ENCODE data around the gene RBM44.

Gene RBM44

DNA sequence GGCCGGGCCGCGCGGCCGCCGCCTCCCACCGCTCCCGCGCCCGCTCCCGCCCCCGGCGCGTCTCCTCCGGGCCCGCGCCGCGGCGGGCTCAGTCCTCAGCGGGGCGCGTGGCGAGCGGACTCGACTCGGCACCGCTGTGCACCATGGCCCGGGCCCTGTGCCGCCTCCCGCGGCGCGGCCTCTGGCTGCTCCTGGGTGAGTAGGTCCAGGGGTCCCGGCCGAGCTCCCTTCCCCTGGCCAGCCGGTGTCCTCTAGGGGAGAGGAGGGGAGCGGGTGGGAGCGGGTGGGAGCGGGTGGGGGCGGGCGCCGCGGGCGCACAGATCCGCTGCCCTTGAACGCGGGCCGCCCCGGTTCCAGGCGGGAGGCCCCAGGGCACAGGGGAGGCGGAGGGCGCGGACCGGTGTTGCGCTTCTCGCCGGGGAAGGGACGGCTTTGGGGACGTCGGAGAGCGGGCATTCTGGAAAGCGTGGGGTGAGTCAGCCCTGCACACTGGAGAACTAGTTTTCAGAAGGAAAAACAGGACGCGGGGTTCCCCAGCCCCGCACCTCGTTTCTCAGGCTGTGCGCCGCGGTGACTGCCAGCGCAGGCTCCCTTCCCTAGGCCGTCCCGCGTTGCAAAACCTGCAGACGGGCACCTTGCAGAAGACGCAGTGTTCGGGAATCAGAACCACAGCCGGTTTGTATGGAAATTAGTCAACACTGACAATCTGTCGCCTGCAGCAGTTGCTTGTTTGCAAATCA lies 61.1 kb downstream of the RBM44 start, which contains the start of gene RAMP1:
Gene RAMP1 (plus strand): TSS at position 91 of the 740 bp plus-strand sequence. CDS start 53 bp downstream, at position 144.
- no peak for TF ChIP-seq CTCF (IDR thresholded peaks at IDR 0.05; ENCODE audit: borderline replicate concordance, control extremely low read depth, extremely low read depth, insufficient read depth, missing control alignments)
- in situ Hi-C loops (cut with MboI; ENCODE audit: low sequenced_read_pairs, unreplicated experiment) = no loop called here

GRCh38 chr2:237860273-237860935 lies 61.8 kb downstream of the RBM44 start:
- TF ChIP-seq CTCF (IDR thresholded peaks at IDR 0.05; ENCODE audit: borderline replicate concordance, control extremely low read depth, extremely low read depth, insufficient read depth, missing control alignments) = no peak
- in situ Hi-C loops (cut with MboI; ENCODE audit: low sequenced_read_pairs, unreplicated experiment) = no loop called here
- no peak for DNase-seq (ENCODE audit: low spot score)

More for the DNA sequence above, 61.1 kb downstream of the RBM44 start, which contains the start of gene RAMP1:
- peak; percentile 35 for DNase-seq (ENCODE audit: low spot score)

DNA sequence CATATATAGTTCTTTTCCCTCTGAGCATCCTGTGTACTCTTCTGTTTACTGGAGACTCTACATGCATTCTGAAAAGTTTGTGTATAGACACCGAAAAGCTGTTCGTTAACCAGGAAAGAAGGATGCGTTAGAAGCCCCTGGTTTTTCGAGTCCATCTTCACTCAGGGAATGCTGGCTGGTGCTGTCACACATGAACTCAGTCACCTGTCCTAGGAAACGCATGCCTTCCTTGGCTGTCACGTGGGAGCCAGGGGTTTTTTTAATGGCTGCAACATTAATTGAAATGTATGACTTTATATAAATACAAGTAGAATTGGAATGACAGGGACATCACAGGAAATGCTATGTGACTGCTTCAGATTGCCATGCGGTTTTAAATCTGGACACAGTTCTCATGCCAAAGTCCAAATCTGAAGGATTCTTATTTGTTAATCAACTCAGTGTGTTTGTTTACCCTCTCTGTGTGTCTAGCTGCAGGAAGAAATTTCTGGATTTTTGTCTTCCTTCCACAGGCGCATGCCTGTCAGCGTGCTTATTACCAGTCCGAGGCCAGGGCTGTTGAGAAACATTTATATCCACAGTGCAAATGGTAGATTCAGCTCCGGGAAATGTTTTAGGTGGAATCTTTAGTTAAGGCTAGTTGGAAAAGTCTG lies 63.4 kb downstream of the RBM44 start:
- no peak for DNase-seq (ENCODE audit: low spot score)
- in situ Hi-C loops (cut with MboI; ENCODE audit: low sequenced_read_pairs, unreplicated experiment) = no loop called here
- TF ChIP-seq CTCF (IDR thresholded peaks at IDR 0.05; ENCODE audit: borderline replicate concordance, control extremely low read depth, extremely low read depth, insufficient read depth, missing control alignments) = no peak

DNA sequence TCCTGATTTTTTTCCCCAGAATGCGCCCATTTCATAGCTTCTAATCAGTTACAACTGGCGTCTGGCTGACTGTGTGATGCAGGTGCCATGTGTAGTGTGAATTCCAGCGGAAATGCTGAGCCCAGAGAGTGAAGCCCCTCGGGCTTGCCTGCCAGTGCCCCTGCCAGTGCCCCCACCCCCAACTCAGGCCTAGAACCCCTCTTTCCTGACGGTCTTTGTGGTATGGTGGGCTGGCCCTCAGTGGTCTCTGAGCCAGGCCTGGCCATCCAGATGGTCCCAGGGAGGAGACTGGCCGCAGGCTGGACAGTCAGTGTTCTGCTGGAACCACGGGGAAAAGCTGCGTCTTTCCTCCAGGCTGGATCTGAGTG lies 63.9 kb downstream of the RBM44 start:
- in situ Hi-C loops (cut with MboI; ENCODE audit: low sequenced_read_pairs, unreplicated experiment) = no loop called here
- DNase-seq (ENCODE audit: low spot score) = no peak
- no peak for TF ChIP-seq CTCF (IDR thresholded peaks at IDR 0.05; ENCODE audit: borderline replicate concordance, control extremely low read depth, extremely low read depth, insufficient read depth, missing control alignments)

DNA sequence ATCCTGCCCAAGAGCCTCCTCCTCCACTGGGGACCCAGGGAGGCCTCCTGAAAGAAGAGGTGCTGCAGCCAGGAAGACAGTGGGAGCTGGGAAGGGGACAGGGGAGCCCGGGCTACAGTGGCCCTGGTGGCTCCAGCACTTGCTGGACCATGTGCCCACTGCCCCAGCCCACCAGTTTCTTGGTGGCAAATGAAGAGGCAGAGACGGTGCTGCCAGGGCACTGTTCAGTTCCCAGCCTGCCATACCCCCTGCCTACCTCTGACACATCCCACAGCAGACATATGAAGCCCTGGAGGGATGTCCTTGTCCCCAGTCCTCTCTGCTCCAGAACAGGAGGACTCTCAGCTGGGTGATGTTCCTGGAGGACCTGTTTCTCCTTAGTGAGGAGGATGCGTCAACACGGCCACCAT lies 64.5 kb downstream of the RBM44 start:
- in situ Hi-C loops (cut with MboI; ENCODE audit: low sequenced_read_pairs, unreplicated experiment) = no loop called here
- DNase-seq (ENCODE audit: low spot score) = peak; percentile 38
- TF ChIP-seq CTCF (IDR thresholded peaks at IDR 0.05; ENCODE audit: borderline replicate concordance, control extremely low read depth, extremely low read depth, insufficient read depth, missing control alignments) = no peak

DNA sequence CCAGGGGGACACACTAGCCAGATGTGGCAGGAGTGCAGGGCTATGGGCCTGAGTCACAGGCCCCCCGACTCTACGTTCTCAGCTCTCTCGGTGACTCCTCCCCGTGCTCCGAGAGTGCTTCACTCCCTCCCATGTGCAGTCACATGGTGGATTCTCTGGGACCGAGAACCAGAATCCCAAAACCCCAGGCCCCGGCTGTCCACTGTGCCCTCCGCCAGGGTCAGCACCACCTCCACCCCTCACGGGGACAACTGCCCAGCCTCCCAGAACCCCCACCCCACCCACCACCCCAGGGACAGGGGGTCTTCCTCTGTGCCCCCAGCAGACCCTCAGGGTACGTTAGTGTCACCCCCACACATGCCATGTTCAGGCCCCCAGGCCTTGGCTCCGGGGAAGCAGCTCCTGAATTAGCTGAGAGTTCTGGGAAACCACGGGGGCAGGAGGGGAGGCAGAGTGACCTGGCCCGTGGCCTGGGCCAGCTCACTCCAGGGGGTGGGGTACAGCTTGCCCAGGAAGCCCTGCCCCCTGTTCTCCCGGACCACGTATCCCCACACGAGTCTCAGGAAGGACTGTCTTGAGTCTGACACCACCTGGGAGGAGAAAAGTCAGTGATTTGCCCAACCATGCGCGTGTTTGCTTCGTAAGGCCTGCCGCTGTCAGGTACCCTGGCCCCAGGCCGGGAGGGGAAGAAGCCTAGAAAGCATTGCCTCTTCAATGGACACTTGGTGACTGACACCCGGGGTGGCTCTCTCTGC lies 65.3 kb downstream of the RBM44 start:
- peak; percentile 26 for DNase-seq (ENCODE audit: low spot score)
- in situ Hi-C loops (cut with MboI; ENCODE audit: low sequenced_read_pairs, unreplicated experiment) = no loop called here
- TF ChIP-seq CTCF (IDR thresholded peaks at IDR 0.05; ENCODE audit: borderline replicate concordance, control extremely low read depth, extremely low read depth, insufficient read depth, missing control alignments) = no peak
